Measurements from ENCODE around the gene CAMTA1. TPM values are rescaled to one million over a fixed set of nuclear protein-coding genes. Genes with fewer than 3 reads are reported as not detected.

The CAMTA1 gene
- total and polyA plus RNA-seq, 12 donors, result 123 to 265 (median 142) TPM

DNA sequence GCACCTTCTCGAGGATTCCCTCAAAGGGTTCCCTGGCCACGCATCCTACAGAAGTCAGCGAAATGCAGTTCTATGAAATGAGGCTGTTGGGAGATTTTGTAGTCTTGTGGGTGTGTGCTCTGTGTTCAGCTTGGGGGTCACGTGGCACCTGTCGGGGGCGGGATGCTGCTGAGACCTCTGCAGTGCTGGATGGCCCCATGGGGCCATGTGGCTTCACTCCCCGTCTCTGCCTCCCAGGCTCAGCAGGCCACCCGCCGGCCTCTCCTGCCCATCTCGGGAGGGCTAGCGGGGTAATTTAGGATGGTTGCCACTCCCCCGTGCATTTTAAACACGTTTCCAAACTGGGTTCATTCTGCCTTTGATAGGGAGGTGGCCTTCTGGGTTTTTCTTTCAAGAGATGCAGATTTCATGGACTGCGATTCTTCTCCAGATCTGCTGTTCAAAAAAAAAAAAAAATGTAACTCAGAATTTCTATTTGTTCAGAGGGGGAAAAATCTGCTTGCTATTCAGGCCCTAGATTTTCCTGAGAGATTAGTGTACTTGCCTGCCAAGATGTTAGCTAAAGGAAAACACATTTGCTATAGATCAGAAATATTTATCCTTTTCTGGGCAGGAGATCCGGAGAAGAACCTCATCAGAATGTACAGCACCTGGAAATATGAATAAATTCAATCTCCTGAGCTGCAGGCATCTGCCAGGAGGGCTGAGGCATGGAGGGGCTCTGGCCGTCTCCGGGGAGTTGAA is 708.6 kb downstream of the CAMTA1 start:
- intact Hi-C loops (cut with DNase I), result no loop called here

DNA sequence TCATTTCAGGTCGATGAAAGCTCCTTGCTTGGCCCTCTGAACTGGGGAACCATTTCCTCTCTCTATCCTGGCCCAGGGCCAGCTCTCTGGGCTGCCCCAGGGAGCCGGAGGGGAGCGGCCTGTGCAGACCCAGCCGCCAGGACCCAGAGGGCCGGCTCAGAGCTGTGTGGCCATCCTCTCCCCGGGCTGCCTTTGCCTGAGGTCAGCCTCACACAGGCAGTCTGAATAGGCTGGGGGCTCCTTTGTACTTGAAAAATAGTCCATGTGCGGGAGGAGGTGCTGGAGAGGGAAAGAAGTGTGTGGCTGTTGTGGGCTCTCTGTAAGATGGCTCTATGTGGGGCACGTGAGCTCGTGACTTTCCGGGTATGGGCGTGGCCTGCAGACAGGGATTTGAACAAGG is 710.7 kb downstream of the CAMTA1 start:
- ATAC-seq, result no peak
- 56 to 64% methylated on average over 11 of the region's 11 CpGs for WGBS, 2 donors
- H3K27ac ChIP-seq, result no peak overlapping the region
- H3K4me3 ChIP-seq, result no peak overlapping the region
- no peak for DNase-seq
- no peaks in the 10 kb centered on the region for H3K36me3 ChIP-seq
- TF ChIP-seq, protein P1, sequence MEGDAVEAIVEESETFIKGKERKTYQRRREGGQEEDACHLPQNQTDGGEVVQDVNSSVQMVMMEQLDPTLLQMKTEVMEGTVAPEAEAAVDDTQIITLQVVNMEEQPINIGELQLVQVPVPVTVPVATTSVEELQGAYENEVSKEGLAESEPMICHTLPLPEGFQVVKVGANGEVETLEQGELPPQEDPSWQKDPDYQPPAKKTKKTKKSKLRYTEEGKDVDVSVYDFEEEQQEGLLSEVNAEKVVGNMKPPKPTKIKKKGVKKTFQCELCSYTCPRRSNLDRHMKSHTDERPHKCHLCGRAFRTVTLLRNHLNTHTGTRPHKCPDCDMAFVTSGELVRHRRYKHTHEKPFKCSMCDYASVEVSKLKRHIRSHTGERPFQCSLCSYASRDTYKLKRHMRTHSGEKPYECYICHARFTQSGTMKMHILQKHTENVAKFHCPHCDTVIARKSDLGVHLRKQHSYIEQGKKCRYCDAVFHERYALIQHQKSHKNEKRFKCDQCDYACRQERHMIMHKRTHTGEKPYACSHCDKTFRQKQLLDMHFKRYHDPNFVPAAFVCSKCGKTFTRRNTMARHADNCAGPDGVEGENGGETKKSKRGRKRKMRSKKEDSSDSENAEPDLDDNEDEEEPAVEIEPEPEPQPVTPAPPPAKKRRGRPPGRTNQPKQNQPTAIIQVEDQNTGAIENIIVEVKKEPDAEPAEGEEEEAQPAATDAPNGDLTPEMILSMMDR (IDR thresholded peaks at IDR 0.05), result no peak
- intact Hi-C loops (cut with DNase I), result loop anchor here in 2 of 10 donors (5.0 kb wide), 2 partner anchors 434 to 1189 kb away; no protein-coding TSS in a partner anchor
- H3K4me1 ChIP-seq, result peaks cover 0 to 13% (median 7%) of the 10 kb centered on the region in 9 donors
- H3K27me3 ChIP-seq, result peaks cover 0 to 3% (median 0%) of the 10 kb centered on the region in 7 donors
- H3K9me3 ChIP-seq, result no peaks in the 10 kb centered on the region

More for the DNA sequence above, 708.6 kb downstream of the CAMTA1 start:
- Histone ChIP-seq H3K27me3 (peaks cover 0 to 3% (median 0%) of the 10 kb centered on the region in 7 donors), H3K9me3 (no peaks in the 10 kb centered on the region), H3K36me3 (no peaks in the 10 kb centered on the region), H3K4me3 (no peak overlapping the region), H3K27ac (no peak overlapping the region), H3K4me1 (peaks cover 0 to 16% (median 12%) of the 10 kb centered on the region in 9 donors)
- TF ChIP-seq, protein P1 (IDR thresholded peaks at IDR 0.05), result no peak
- 81 to 91% methylated on average over 17 of the region's 17 CpGs for WGBS, 2 donors
- ATAC-seq (no peak), DNase-seq (no peak)

DNA sequence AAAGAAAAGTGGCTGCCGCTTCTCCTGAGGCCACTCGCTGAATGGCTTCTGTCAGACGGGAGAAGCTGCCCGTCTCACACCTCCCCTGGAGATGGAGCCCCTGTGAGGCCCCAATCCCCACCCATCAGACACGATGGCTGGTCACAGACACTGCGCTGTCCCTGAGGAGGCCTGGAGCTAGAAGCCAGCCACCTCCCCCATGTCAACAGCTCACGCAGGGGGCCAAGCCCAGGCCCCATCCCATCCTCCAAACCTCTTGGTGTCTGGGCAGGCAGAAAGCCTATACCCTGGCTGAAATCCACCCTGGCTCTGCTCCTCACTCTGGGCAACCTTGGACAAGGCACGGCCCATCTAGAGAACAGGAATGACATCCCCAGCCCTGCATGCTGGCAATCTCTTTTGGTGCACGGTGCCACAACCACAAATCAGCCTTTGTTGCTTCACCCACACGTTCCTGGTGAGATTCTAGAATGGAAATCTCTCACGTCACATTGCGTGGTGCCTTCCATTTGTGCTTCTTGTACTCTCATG is 711.9 kb downstream of the CAMTA1 start:
- ATAC-seq, result no peak
- H3K4me1 ChIP-seq, result peaks cover 0 to 1% (median 0%) of the 10 kb centered on the region in 9 donors
- no peak overlapping the region for H3K27ac ChIP-seq
- intact Hi-C loops (cut with DNase I), result loop anchor here in 2 of 10 donors (5.0 kb wide), 2 partner anchors 435 to 1190 kb away; no protein-coding TSS in a partner anchor
- DNase-seq, result no peak
- no peaks in the 10 kb centered on the region for H3K9me3 ChIP-seq
- TF ChIP-seq, protein P1 (IDR thresholded peaks at IDR 0.05), result no peak
- no peaks in the 10 kb centered on the region for H3K36me3 ChIP-seq
- H3K27me3 ChIP-seq, result peaks cover 0 to 3% (median 0%) of the 10 kb centered on the region in 7 donors
- H3K4me3 ChIP-seq, result no peak overlapping the region
- WGBS, 2 donors, result 91 to 93% methylated on average over 12 of the region's 12 CpGs

DNA sequence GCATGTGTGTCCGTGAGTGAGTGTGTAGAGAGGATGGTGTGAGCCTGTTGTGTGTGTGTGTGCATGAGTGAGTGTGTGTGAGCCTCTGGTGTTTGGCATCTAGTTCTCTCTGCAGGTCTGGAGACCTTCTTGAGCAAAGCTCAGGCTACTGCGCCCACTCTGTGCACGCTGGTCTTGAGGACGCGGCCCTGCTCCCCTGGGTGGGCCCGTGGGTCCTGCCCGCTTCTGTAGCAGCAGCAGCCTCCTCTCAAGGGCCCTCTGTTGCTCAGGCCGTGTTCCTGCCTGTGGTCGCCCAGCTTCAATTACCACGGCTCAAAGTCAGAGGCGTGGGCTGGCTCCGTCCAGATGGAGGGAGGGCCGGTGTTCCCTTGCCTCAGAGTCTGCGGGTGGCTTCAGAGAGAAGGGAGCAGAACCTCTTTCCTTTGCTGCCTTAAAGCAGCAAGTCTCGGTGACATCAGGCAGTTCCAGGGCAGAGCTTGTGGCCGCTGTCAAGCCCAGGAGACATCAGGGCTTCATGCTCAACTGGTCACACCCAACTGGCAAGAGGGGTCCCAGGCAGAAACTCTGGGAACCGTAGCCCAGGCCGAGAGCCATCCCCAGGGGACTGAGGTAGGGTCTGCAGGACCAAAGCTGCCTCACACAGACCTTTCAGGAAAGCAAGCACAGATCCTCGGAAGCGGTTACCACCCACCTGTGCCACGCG is 715.3 kb downstream of the CAMTA1 start:
- peaks cover 0 to 5% (median 0%) of the 10 kb centered on the region in 9 donors for H3K4me1 ChIP-seq
- no peak overlapping the region for H3K27ac ChIP-seq
- intact Hi-C loops (cut with DNase I), result no loop called here
- H3K9me3 ChIP-seq, result no peaks in the 10 kb centered on the region
- TF ChIP-seq, protein P1 (IDR thresholded peaks at IDR 0.05), result no peak
- DNase-seq, result no peak
- ATAC-seq, result no peak
- H3K36me3 ChIP-seq, result no peaks in the 10 kb centered on the region
- no peak overlapping the region for H3K4me3 ChIP-seq
- 89 to 92% methylated on average over 22 of the region's 22 CpGs for WGBS, 2 donors
- H3K27me3 ChIP-seq, result peaks cover 0 to 3% (median 0%) of the 10 kb centered on the region in 7 donors
